ENCODE results near the gene LRRC59. TPM values are rescaled to one million over a fixed set of nuclear protein-coding genes. Genes with fewer than 3 reads are reported as not detected.
"Not testable (repeated sequence)": the region's sequence is repeated elsewhere in the genome, so short reads cannot be mapped to it uniquely, and the experiment has no call there.

The LRRC59 gene
- polyA plus RNA-seq, 12 donors: 35.6 to 69.7 (median 48.9) TPM; not detected in 1

DNA sequence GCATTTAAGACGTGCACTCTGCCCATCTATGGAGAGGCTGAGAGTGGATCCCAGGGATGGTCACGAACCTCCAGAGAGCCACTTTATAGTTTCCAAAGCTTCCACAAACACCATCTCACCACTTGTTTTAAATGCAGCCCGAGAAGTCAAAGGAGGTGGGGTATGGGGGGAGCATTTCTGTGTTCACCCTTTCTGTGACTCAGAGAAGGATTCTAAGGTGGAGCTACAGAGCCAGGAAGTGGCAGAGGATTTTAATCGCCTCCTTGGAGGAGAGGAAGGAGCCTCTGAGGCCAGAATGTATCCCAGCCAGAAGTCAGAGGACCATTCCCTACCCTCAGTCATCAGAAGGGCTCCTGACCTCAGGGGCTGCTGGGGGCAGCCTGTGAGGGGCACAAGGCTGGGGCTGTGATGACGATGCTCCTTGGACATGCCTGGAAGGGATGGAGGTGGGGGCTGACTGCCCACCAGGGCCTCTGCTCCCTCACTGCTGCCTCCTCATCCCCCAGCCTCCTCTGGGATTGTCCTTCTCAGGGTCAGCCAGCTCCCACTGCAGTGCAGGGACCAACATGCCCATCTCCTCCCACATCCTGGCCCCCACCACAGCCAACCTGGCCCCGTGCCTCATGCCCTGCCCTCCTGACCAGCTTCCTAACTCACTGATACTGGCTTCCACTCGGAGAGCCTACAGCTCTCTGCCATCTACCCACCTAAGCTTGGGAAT, 48.6 kb downstream of the LRRC59 start:
- no peak for DNase-seq

DNA sequence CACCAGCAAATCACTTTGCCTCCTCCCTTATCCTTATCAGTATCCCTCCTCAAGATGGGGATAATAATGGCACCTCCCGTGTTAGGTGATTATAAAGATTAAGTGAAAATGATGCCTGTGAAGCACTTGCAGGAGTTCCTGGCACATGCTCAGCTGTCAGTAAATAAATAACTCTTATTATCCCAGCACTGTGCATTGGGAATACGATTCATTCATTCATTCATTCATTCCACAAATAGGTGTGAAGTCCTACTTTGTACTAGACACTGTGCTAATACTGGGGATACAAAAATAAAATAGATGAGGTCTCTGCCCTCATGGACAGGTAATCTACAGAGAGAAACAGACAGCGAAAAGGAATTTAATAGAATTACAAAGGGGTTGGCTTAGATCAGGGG, 49.4 kb downstream of the LRRC59 start:
- DNase-seq: no peak

DNA sequence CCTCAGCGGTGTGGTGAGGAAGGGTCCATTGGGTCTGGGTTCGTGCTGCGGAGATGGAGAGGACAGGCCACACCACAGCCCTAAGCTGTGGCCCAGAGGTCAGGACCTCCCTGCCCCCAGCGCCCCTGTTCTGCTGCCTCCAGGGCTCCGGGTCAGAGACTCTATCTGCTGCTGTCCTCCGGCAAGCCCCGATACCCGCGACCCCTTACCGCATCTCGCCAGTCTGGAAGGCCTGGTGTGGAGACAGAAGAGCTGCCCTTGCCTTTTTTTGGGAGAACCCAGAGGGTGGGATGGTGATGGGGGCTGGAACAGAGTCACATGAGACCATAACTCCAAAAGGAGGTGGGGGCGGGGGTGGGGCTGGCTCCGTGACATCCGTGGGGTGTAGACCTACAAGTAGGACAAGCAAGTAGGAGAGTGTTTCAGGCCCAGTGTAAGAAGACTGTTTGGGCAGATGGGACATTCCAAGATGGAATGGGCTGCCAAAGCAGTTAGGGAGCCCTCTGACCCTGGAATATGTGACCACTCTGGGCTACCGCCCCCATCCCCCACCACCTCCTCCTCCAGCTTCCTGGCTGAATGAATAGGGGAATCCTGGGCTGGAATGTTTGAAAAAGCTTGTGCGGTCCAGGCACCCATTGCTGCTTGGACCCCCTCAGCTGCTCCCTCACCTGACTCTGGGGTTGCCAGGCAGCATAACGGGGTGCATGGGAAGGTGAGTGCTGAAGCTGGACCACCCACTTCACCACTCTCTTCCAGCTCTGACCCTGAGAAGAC, 50.0 kb downstream of the LRRC59 start:
- DNase-seq: no peak

DNA sequence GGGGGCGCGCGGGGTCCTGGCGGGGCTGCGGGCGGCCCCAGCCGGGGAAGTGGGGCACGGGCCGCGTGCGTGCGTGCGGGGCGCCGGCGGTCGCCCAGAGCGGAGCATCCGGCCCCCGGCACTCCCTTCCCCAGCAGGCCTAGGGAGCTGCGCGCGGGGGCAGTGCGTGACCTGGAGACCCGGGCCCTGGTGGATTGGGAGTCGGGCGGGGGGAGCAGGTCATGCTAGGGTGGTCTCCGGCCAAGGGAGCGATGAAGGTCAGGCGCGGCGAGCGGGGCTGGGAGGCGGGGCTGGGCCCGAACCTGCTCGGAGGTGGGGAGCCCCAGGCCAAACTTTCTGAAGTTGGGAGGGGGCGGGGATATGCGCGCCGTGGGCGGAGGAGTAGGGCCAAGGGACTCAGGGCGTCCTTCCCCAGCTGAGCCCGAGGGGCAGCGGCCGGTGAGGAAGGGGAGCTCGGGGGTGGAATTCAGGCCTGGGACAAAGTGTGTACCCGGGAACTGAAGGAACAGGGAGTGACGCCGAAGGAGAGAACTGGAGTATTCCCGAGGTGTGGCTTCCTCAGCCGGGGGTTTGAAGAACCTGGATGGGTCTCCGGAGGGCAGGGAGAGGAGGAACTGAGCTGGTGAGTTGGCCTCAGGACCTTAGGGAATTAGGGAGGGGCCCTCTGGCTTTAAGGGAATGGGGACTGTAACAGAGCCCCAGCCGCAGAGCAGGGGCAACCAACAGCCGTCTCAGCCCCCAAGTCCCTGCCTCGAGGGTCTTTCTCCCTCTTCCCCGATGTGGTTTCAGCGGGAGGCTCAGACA, 50.8 kb downstream of the LRRC59 start:
- DNase-seq: peak; percentile 48

DNA sequence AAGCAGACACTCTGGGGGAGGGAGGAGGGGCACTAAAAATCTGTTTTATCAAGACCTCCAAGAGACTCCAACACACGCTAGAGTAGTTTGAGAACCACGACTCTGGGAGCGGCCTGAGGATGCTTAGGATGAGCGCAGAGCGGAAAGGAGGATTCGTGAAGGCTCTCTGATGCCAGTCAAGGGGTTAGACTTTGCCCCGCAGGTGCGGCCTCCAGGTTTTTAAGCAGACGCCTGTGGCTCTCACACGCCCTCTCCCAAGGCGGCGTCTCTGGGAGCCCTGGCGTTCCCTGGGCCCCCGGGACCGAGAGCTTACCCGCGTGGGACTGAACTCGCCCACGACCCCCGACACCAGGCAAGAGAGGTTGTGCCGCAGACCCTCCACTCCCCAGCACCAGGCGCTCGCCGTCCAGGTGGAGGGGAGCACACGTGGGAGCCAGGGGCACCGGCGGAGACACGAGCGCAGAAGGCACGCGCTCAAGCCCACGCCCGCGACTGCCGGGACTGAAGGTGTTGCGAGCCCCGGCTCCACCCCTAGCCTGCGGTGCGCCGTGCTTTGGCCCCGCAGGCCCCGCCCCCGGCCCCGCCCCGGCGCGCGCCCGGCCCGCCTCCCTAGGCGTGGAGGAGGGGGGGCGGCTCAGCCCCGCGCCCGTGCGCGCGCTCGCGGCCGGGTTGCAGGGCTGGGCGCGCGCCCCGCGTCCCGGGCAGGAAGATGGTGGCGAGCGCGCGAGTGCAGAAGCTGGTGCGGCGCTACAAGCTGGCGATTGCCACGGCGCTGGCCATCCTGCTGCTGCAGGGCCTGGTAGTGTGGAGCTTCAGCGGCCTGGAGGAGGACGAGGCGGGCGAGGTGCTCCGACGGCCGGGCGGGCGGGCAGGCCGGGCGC, 51.7 kb downstream of the LRRC59 start, which contains the start of gene XYLT2:
Gene XYLT2 (plus strand): TSS at position 695 of the 881 bp plus-strand sequence. CDS start 15 bp downstream, at position 710.
- DNase-seq: peak; percentile 79

DNA sequence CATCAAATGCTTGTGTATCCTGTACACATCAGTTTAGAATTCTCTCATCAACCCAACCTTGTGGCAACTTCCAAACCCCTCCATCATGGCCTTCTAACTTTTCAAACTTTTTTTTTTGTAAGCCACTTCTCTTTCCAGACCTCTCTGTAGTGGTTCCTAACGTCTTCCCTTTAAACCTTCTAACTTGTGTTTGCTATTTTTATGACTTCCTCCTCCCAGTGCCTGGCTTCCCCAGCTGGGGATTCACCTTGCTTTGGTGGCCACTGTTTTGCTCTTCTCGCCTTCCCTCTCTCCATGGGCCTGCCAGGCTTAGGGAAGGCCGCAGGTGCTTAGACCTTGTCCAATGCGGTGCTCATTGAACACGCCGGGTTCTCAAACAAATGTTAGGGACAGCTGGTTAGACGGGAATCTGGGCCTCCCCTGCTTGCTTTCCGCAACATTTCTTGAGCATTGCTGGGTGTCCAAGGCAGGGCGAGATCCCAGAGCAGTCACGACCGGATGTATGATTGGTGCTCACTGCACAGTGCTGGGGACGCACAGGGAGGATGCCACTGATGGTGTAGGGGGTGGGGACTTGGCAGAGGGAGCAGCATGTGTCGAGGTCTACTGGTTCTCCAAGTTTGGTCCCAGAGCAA, 52.5 kb downstream of the LRRC59 start:
- no peak for DNase-seq

DNA sequence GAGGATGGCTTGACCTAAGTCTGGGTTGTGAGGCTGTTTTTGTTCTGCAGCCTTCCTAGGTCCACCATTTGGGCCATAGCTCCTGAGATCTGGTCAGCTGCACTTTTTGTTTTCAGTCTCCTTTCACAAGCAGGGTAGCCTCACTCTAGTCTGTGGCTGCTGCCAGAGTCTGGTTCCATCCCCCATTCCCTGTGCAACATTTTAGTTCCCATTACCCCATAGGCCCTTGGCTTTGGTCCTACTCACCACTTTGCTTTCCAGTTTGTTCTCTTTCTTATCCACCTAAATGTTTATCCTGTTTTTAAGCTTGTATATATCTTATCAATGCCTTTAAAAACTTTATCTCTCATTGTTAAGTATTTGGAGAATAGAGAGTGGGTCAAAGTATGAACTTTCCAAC, 57.9 kb downstream of the LRRC59 start:
- no peak for DNase-seq

DNA sequence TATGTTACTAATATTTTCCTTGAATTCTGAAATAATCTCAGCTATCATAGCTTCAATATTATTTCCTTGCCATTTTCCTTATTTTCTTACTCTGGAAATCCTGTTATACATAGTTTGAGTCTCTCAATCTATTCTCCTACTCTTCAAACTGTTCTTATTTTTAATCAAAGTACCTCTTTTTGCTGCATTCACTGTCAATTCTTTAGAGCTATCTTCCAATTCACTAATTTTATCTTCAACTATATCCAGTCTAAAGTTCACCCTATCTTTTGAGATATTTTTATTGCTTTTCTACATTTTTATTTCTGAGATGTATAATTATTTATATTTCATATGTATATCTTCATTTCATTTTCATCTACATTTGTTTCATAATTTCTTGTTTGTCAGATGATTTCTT, 58.7 kb downstream of the LRRC59 start:
- no peak for DNase-seq

DNA sequence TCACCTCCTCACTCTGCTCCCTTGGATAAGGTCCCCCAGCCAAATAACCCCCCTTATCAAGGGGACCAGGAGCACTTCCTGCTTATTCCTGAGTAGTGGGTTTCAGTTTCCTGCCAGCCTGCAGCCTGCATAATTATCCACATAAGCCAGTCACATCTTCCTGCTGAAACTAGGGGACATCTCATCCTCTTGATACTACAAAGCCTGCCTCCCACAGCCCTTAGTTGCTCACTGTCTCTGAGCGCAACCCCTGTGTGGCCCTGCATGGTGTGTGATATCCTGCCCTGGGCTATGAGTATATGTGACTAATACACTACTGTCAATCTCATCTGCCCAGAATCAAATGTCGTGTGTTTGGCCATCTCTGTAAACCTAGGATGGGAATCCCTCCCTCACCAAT, 59.4 kb downstream of the LRRC59 start:
- DNase-seq: no peak

DNA sequence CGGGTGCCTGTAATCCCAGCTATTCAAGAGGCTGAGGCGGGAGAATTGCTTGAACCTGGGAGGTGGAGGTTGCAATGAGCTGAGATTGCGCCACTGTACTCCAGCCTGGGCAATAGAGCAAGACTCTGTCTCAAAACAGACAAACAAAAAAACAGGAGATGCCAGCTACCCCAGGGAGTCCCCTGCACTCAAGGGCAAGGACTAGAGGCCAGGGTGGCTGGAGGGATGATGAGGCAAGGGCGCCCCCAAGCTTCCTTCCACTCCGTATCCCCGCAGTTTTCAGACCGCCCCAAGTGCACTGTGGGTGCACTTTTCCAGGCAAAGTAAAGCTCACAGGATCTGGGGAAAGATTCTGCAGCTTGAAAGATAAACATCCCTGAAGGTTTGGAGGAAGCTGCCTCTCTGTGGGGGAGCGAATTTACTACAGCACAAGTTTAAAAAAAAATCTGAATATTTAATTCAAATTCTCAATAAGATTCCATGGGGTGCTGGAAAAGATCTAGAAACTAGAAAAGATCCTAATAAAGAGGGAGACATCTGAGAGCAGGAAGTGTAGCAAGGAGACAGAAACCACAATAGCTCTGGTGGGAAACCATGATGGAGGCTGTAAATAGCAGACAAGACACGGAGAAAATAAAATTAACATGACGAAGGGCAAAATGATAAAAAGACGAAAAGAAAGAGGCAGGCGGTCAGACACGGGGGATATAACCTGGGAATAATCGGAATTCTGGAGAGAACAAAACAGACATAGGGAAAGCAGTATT, 63.8 kb downstream of the LRRC59 start:
- not testable (repeated sequence) for DNase-seq

DNA sequence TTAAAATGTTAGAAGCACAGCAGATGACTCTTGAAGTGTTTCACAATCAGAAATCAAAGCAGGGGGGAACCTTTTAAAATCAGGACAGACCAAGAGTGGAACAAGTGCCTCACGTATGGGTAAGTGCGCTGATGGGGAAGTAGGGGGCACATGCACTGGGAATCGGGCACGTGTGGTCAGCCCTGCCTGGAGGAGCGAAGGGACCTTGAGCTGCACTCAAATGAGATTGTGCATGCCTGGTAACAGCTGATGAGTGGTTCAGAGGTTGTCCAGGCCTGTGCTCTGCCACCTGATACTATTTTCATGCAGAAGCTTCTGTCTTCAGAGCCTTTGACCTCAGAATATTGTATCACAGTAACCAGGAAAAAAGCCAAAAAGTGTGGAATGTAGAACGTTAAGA, 65.1 kb downstream of the LRRC59 start:
- DNase-seq: no peak

Other genes with a start within 250 kb of the LRRC59 start
- gene PPP1R9B, start 246.8 kb downstream of the LRRC59 start, polyA plus RNA-seq (ENCODE audit: insufficient read length in 12 of 12): 10 to 100 TPM in 11 of 12 donors, not detected in 1; 29.5 to 70.3 (median 37.6) TPM
- gene SGCA, start 231.5 kb downstream of the LRRC59 start, polyA plus RNA-seq (ENCODE audit: insufficient read length in 12 of 12): 100 to 1,000 TPM in 11 of 12 donors, not detected in 1; 116 to 379 (median 260) TPM
- gene COL1A1, start 195.9 kb downstream of the LRRC59 start, polyA plus RNA-seq (ENCODE audit: insufficient read length in 12 of 12): over 10,000 TPM in 1 of 12 donors, 1,000 to 10,000 TPM in 11; 2,279 to 10,060 (median 4,381) TPM
- gene TMEM92, start 123.1 kb downstream of the LRRC59 start, polyA plus RNA-seq (ENCODE audit: insufficient read length in 12 of 12): 1 to 10 TPM in 7 of 12 donors, under 1 TPM in 3, not detected in 2; 0.72 to 3.1 (median 1.3) TPM
- 100 to 1,000 TPM in 1 of 12 donors, 10 to 100 TPM in 11; 15.5 to 337 (median 20.0) TPM for gene XYLT2, start 51.4 kb downstream of the LRRC59 start, polyA plus RNA-seq (ENCODE audit: insufficient read length in 12 of 12)
- gene MRPL27, start 24.3 kb downstream of the LRRC59 start, polyA plus RNA-seq (ENCODE audit: insufficient read length in 12 of 12): 10 to 100 TPM in 11 of 12 donors, not detected in 1; 38.6 to 60.0 (median 52.9) TPM
- gene EME1, start 24.3 kb downstream of the LRRC59 start, polyA plus RNA-seq (ENCODE audit: insufficient read length in 12 of 12): 10 to 100 TPM in 1 of 12 donors, 1 to 10 TPM in 10, not detected in 1; 3.4 to 23.2 (median 6.6) TPM
- gene ACSF2, start 28.7 kb upstream of the LRRC59 start, polyA plus RNA-seq (ENCODE audit: insufficient read length in 12 of 12): 10 to 100 TPM in 11 of 12 donors, not detected in 1; 54.0 to 96.0 (median 63.1) TPM
- 10 to 100 TPM in 1 of 12 donors, 1 to 10 TPM in 10, not detected in 1; 2.0 to 10.5 (median 5.0) TPM for gene CHAD, start 71.4 kb upstream of the LRRC59 start, polyA plus RNA-seq (ENCODE audit: insufficient read length in 12 of 12)
- gene RSAD1, start 81.3 kb upstream of the LRRC59 start, polyA plus RNA-seq (ENCODE audit: insufficient read length in 12 of 12): 10 to 100 TPM in 11 of 12 donors, not detected in 1; 28.0 to 40.1 (median 31.9) TPM
- 1 to 10 TPM in 4 of 12 donors, under 1 TPM in 6, not detected in 2; 0.44 to 2.5 (median 0.85) TPM for gene MYCBPAP, start 110.9 kb upstream of the LRRC59 start, polyA plus RNA-seq (ENCODE audit: insufficient read length in 12 of 12)
- gene EPN3, start 135.2 kb upstream of the LRRC59 start, polyA plus RNA-seq (ENCODE audit: insufficient read length in 12 of 12): 10 to 100 TPM in 2 of 12 donors, 1 to 10 TPM in 7, under 1 TPM in 2, not detected in 1; 0.77 to 12.8 (median 1.9) TPM
- gene SPATA20, start 149.7 kb upstream of the LRRC59 start, polyA plus RNA-seq (ENCODE audit: insufficient read length in 12 of 12): 10 to 100 TPM in 11 of 12 donors, not detected in 1; 16.4 to 43.9 (median 26.2) TPM
- gene CACNA1G, start 163.2 kb upstream of the LRRC59 start, polyA plus RNA-seq (ENCODE audit: insufficient read length in 12 of 12): 10 to 100 TPM in 2 of 12 donors, 1 to 10 TPM in 9, not detected in 1; 5.8 to 20.0 (median 8.0) TPM
- 10 to 100 TPM in 2 of 12 donors, 1 to 10 TPM in 2, under 1 TPM in 7, not detected in 1; 0.32 to 40.4 (median 0.67) TPM for gene ABCC3, start 237.4 kb upstream of the LRRC59 start, polyA plus RNA-seq (ENCODE audit: insufficient read length in 12 of 12)

Data from muscle of arm (tissue), 12 donors.